Smooth muscle cell (in vitro differentiated cells): ENCODE measurements around the gene NCOR1. TPM values are rescaled to one million over a fixed set of nuclear protein-coding genes. Genes with fewer than 3 reads are reported as not detected.

Source experiments
- DNase-seq: peaks from one replicate; lab custom pipeline; 2025; ENCODE audit not compliant: unreplicated experiment; lab: John Stamatoyannopoulos, UW
- H2AFZ ChIP-seq: fragments of 200-600 bp; sonication (generic); 2 replicates; pipeline ENCODE4 v1.6.0; 2016; ENCODE audit warnings: antibody characterized with exemption, low read depth, mild to moderate bottlenecking
- H3F3A ChIP-seq: fragments of 200-600 bp; sonication (generic); 2 replicates; pipeline ENCODE4 v1.6.0; 2017; ENCODE audit warnings: antibody characterized with exemption, low read depth
- H3K27ac ChIP-seq: fragments of 200-600 bp; sonication (generic); 2 replicates; pipeline ENCODE4 v1.5.1; 2016; ENCODE audit warnings: low read depth, mild to moderate bottlenecking
- H3K27me3 ChIP-seq: fragments of 200-600 bp; sonication (generic); 2 replicates; pipeline ENCODE4 v1.6.1; 2016; ENCODE audit warnings: low read depth, mild to moderate bottlenecking
- H3K36me3 ChIP-seq: fragments of 200-600 bp; sonication (generic); 2 replicates; pipeline ENCODE4 v1.5.1; 2016; ENCODE audit warnings: low read depth
- H3K4me1 ChIP-seq: fragments of 200-600 bp; sonication (generic); 2 replicates; pipeline ENCODE4 v1.5.1; 2016; ENCODE audit warnings: low read depth
- H3K4me2 ChIP-seq: fragments of 200-600 bp; sonication (generic); 2 replicates; pipeline ENCODE4 v1.6.0; 2016; ENCODE audit warnings: mild to moderate bottlenecking
- H3K4me3 ChIP-seq: fragments of 200-600 bp; sonication (generic); 2 replicates; pipeline ENCODE4 v1.5.1; 2016; ENCODE audit warnings: mild to moderate bottlenecking
- H3K79me2 ChIP-seq: fragments of 200-600 bp; sonication (generic); 2 replicates; pipeline ENCODE4 v1.6.0; 2016; ENCODE audit warnings: low read depth, mild to moderate bottlenecking
- H3K9ac ChIP-seq: fragments of 200-600 bp; sonication (generic); 2 replicates; pipeline ENCODE4 v1.6.0; 2016; ENCODE audit warnings: low read depth
- H3K9me3 ChIP-seq: fragments of 200-600 bp; sonication (generic); replicated peaks from 2 replicates; pipeline ENCODE4 v1.5.1; 2016; ENCODE audit warnings: low read depth
- H4K20me1 ChIP-seq: fragments of 200-600 bp; sonication (generic); 2 replicates; pipeline ENCODE4 v1.6.0; 2016; ENCODE audit warnings: low read depth
- WGBS: methylation state at CpG from one replicate; pipeline ENCODE4 v1.1.7; 2016; ENCODE audit warnings: low lambda C conversion rate; 5-methylcytosine and 5-hydroxymethylcytosine counted together
- polyA plus RNA-seq: library from polyadenylated mRNA; unstranded; fragments of >200 nt; fragmentation: Nextera tagmentation; extraction: Ambion mirVana; gene quantifications from 2 replicates; pipeline ENCODE4 v1.2.1, GENCODE V29; 2016
- total RNA-seq: library from RNA; depleted of rRNA; stranded (reverse); fragments of >200 nt; gene quantifications from 2 replicates; pipeline ENCODE4 v1.2.3, GENCODE V29; 2014
- TF ChIP-seq, protein P1 (sequence below): fragments of 200-600 bp; sonication (generic); IDR thresholded peaks from 2 replicates; pipeline ENCODE4 v1.5.1; 2017; ENCODE audit warnings: borderline replicate concordance, mild to moderate bottlenecking, antibody characterized with exemption; ENCODE audit not compliant: insufficient read depth, poor library complexity, severe bottlenecking

The NCOR1 gene
- total and polyA plus RNA-seq, 2 experiments from 2014 or later, result 79.1 to 119 TPM

DNA sequence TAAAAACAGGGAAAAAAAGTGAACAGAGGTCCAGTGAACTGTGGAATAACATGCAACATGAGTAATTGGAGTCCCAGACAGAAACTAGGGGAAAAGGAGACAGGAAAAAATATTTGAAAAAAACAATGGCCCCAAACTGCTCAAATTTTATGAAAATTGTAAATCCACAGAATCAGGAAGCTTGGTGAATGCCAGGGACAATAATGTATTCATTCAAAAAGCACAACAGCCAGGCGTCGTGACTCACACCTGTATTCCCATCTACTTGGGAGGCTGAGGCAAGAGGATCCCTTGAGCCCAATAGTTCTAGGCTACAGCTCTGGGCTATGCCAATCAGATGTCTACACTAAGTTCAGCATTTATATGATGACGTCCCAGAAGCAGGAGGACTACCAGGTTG is 23.7 kb downstream of the NCOR1 start:
- Histone ChIP-seq H3K4me1 (no peaks in the 10 kb centered on the region), H3K27me3 (no peaks in the 10 kb centered on the region), H3K9me3 (no peaks in the 10 kb centered on the region), H4K20me1 (peaks cover 81% of the 10 kb centered on the region), H3K27ac (no peak overlapping the region), H3K36me3 (no peaks in the 10 kb centered on the region), H3F3A (no peaks in the 10 kb centered on the region), H3K4me3 (no peak overlapping the region), H3K79me2 (peaks cover 95% of the 10 kb centered on the region), H2AFZ (no peak overlapping the region), H3K4me2 (no peak overlapping the region), H3K9ac (no peak overlapping the region)
- DNase-seq, result no peak
- TF ChIP-seq, protein P1, sequence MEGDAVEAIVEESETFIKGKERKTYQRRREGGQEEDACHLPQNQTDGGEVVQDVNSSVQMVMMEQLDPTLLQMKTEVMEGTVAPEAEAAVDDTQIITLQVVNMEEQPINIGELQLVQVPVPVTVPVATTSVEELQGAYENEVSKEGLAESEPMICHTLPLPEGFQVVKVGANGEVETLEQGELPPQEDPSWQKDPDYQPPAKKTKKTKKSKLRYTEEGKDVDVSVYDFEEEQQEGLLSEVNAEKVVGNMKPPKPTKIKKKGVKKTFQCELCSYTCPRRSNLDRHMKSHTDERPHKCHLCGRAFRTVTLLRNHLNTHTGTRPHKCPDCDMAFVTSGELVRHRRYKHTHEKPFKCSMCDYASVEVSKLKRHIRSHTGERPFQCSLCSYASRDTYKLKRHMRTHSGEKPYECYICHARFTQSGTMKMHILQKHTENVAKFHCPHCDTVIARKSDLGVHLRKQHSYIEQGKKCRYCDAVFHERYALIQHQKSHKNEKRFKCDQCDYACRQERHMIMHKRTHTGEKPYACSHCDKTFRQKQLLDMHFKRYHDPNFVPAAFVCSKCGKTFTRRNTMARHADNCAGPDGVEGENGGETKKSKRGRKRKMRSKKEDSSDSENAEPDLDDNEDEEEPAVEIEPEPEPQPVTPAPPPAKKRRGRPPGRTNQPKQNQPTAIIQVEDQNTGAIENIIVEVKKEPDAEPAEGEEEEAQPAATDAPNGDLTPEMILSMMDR, result no peak
- 100% methylated on average over 3 of the region's 3 CpGs for WGBS

- Histone ChIP-seq H3K4me1 (no peaks in the 10 kb centered on the region), H3K4me3 (no peak overlapping the region), H3K9me3 (no peaks in the 10 kb centered on the region), H2AFZ (no peak overlapping the region), H3K27ac (no peak overlapping the region), H3K27me3 (no peaks in the 10 kb centered on the region), H3F3A (no peaks in the 10 kb centered on the region), H3K79me2 (peaks cover 95% of the 10 kb centered on the region), H4K20me1 (peaks cover 85% of the 10 kb centered on the region), H3K9ac (no peak overlapping the region), H3K36me3 (no peaks in the 10 kb centered on the region), H3K4me2 (no peak overlapping the region)
- 91% methylated on average over 4 of the region's 4 CpGs for WGBS
- TF ChIP-seq, protein P1, result no peak
- no peak for DNase-seq
These were observed 24.5 kb downstream of the NCOR1 start for GRCh38 chr17:16190703-16191360.

DNA sequence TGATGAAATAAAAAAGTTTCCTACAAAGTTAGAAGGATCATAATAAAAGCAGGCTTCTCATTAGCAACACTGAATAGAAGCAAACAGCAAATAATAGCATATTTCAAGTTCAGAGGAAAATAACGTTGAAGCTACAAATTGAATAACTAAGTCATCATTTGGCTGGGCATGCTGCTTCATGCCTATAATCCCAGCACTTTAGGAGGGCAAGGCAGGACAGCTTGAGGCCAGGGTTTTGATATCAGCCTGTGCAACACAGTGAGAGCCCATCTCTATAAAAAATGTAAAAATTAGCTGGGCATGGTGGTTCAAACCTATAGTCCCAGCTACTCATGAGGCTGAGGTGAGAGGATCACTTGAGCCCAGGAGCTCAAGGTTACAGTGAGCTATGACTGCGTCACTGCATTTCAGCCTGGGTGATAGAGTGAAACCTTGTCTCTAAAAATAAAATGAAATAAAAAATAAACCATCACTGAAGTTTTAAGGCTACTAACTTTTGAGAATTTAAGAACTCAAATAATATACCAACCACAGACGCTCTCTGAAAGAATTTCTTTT is 25.5 kb downstream of the NCOR1 start:
- Histone ChIP-seq H3K79me2 (peaks cover 94% of the 10 kb centered on the region), H2AFZ (no peak overlapping the region), H3K4me2 (peak overlapping the region; percentile 14), H3K27ac (no peak overlapping the region), H3K27me3 (no peaks in the 10 kb centered on the region), H3K36me3 (peaks cover 4% of the 10 kb centered on the region), H3K4me1 (no peaks in the 10 kb centered on the region), H3K4me3 (no peak overlapping the region), H4K20me1 (peaks cover 84% of the 10 kb centered on the region), H3F3A (no peaks in the 10 kb centered on the region), H3K9ac (no peak overlapping the region), H3K9me3 (no peaks in the 10 kb centered on the region)
- no peak for DNase-seq
- 91% methylated on average over 3 of the region's 3 CpGs for WGBS
- TF ChIP-seq, protein P1, result no peak

- Histone ChIP-seq H3K4me2 (no peak overlapping the region), H2AFZ (no peak overlapping the region), H3K27ac (no peak overlapping the region), H3K4me1 (no peaks in the 10 kb centered on the region), H3K4me3 (no peak overlapping the region), H3F3A (no peaks in the 10 kb centered on the region), H4K20me1 (peaks cover 96% of the 10 kb centered on the region), H3K27me3 (no peaks in the 10 kb centered on the region), H3K9me3 (no peaks in the 10 kb centered on the region), H3K36me3 (peaks cover 4% of the 10 kb centered on the region), H3K79me2 (peaks cover 92% of the 10 kb centered on the region), H3K9ac (no peak overlapping the region)
- TF ChIP-seq, protein P1, result no peak
- no peak for DNase-seq
- 97% methylated on average over 5 of the region's 5 CpGs for WGBS
These were observed 27.7 kb downstream of the NCOR1 start for GRCh38 chr17:16187642-16188041.
